Mammary epithelial cell (primary cell): Measurements from ENCODE around the gene TRABD2B.

Experiments
- CTCF ChIP-seq, 2 donors: IDR thresholded peaks in 1 of 2; conservative IDR thresholded peaks in 1 of 2; 2 replicates each; pipeline ENCODE4 v1.5.1; 2011 to 2012; ENCODE audit warnings: inconsistent platforms in 2 of 2, low read length in 2 of 2, mild to moderate bottlenecking in 2 of 2, control low read depth in 1 of 2, low read depth in 1 of 2; ENCODE audit not compliant: insufficient read depth in 1 of 2; ENCODE audit errors: extremely low read depth in 1 of 2
- EZH2 ChIP-seq: IDR thresholded peaks from 2 replicates; pipeline ENCODE4 v1.6.1; 2012; ENCODE audit warnings: low read length, inconsistent platforms, borderline replicate concordance

GRCh38 chr1:47854552-47855144, 142.5 kb downstream of the TRABD2B start:
- TF ChIP-seq CTCF (conservative IDR thresholded peaks at IDR 0.05 in 1 of 2, IDR thresholded peaks at IDR 0.05 in 1 of 2; ENCODE audit: extremely low read depth in 1 of 2, insufficient read depth in 1 of 2, low read depth in 1 of 2, low read length in 2 of 2) (no peak), EZH2 (no peak)
